ENCODE data around the gene TRIM13. TPM values are rescaled to one million over a fixed set of nuclear protein-coding genes. Genes with fewer than 3 reads are reported as not detected.
"Not testable (repeated sequence)": the region's sequence is repeated elsewhere in the genome, so short reads cannot be mapped to it uniquely, and the experiment has no call there.

TRIM13 gene
- total RNA-seq, 1 donor from 2014 or later, result 57.1 TPM

DNA sequence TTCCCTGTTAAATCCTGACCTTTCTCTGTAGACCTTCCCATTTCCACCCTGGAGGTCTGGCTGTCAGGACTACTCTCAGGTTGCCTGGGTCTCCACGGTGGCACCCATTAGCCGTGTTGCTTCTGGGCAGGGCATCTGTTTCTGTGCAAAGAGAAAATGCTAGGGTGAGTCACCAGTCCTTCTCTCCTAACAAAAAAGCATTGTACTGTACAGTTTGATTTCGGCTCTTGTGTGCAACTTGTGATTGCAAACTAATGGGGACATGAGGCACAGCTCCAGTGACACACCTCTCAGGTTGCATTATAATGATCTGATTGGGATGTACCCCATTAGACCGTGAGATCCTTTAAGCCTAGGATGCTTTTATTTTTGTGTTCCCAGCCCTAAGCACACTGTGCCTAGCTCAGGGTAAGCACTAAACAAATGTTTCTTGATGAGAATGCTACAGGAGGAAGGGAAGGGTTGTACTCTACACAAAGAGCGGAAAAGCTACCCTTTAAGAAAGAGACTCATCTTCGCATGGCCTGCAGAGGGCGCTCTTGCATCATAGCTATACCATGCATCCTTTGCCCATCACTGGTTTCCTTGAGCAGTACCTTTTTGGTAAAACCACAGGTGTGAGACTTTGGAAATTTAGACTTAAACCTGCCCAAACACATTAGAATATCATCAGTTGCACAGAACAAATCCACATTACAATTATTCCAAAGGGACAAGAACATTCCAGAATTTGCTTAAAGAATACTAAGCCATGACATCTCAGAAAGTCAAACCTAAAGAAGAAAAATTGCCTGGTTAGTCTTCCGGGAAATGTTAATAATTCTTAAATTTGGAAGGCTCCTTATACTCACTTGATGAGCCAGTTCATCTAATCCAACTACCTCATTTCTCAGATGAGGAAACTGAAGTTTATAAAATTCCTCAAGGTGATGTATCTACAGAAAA lies 20.3 kb upstream of the TRIM13 start:
- DNase-seq (ENCODE audit: low read depth, low spot score), result peak; percentile 61
- no peak overlapping the region for H3K4me3 Mint-ChIP-seq
- TF ChIP-seq, protein P1, sequence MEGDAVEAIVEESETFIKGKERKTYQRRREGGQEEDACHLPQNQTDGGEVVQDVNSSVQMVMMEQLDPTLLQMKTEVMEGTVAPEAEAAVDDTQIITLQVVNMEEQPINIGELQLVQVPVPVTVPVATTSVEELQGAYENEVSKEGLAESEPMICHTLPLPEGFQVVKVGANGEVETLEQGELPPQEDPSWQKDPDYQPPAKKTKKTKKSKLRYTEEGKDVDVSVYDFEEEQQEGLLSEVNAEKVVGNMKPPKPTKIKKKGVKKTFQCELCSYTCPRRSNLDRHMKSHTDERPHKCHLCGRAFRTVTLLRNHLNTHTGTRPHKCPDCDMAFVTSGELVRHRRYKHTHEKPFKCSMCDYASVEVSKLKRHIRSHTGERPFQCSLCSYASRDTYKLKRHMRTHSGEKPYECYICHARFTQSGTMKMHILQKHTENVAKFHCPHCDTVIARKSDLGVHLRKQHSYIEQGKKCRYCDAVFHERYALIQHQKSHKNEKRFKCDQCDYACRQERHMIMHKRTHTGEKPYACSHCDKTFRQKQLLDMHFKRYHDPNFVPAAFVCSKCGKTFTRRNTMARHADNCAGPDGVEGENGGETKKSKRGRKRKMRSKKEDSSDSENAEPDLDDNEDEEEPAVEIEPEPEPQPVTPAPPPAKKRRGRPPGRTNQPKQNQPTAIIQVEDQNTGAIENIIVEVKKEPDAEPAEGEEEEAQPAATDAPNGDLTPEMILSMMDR (conservative IDR thresholded peaks at IDR 0.05), result peak; percentile 96
- no peaks in the 10 kb centered on the region for H3K27me3 Mint-ChIP-seq (ENCODE audit: low read depth)
- H3K9me3 Mint-ChIP-seq, result no peaks in the 10 kb centered on the region
- H3K27ac Mint-ChIP-seq (ENCODE audit: unreplicated experiment), result no peak overlapping the region
- no peaks in the 10 kb centered on the region for H3K4me1 Mint-ChIP-seq
- H3K36me3 Mint-ChIP-seq (ENCODE audit: low read depth), result no peaks in the 10 kb centered on the region

DNA sequence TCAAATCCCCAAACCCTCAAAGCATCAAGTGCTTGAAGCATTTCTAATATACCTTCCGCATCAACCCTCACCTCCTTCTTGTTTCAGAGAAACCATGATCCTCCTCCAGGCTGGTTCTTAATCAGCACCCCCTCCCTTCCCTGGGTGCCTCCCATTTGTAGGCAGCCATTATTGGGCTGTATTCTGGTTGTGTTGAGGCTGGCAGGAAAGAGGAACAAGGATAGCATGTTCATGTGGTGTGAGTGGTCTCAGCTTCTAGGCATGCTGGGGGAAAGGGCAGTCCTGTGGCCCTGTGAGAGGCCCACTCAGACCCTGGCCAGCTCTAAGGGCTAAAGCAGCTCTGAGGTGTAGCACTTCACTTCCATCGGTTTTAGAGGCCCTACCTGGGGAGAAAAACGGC lies 18.9 kb upstream of the TRIM13 start:
- Mint-ChIP-seq H3K4me3 (no peak overlapping the region), H3K36me3 (ENCODE audit: low read depth) (no peaks in the 10 kb centered on the region), H3K27me3 (ENCODE audit: low read depth) (no peaks in the 10 kb centered on the region), H3K9me3 (no peaks in the 10 kb centered on the region), H3K27ac (ENCODE audit: unreplicated experiment) (no peak overlapping the region), H3K4me1 (no peaks in the 10 kb centered on the region)
- DNase-seq (ENCODE audit: low read depth, low spot score), result no peak
- TF ChIP-seq, protein P1 (conservative IDR thresholded peaks at IDR 0.05), result no peak

DNA sequence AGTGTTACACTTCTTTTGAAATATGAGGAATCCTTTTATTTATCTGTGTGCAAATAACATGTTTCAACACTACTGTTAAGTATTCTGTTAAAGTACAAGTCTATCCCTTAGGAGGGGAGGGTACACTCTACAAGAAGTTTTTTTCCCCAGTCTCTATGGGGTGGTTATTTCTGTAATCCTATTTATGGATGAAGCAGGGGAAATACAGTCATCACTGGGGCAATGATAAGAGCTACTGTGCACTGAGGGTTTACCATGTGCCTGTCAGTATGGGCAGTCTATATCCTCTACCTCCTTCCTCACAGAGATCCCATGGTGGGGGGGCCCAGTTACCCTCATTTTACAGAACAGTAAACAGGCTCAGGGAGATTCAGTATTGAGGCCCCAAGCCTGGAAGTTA lies 16.6 kb upstream of the TRIM13 start:
- H3K27me3 Mint-ChIP-seq (ENCODE audit: low read depth), result no peaks in the 10 kb centered on the region
- TF ChIP-seq, protein P1 (conservative IDR thresholded peaks at IDR 0.05), result no peak
- H3K4me3 Mint-ChIP-seq, result no peak overlapping the region
- H3K27ac Mint-ChIP-seq (ENCODE audit: unreplicated experiment), result no peak overlapping the region
- no peak for DNase-seq (ENCODE audit: low read depth, low spot score)
- no peaks in the 10 kb centered on the region for H3K4me1 Mint-ChIP-seq
- H3K36me3 Mint-ChIP-seq (ENCODE audit: low read depth), result no peaks in the 10 kb centered on the region
- no peaks in the 10 kb centered on the region for H3K9me3 Mint-ChIP-seq

DNA sequence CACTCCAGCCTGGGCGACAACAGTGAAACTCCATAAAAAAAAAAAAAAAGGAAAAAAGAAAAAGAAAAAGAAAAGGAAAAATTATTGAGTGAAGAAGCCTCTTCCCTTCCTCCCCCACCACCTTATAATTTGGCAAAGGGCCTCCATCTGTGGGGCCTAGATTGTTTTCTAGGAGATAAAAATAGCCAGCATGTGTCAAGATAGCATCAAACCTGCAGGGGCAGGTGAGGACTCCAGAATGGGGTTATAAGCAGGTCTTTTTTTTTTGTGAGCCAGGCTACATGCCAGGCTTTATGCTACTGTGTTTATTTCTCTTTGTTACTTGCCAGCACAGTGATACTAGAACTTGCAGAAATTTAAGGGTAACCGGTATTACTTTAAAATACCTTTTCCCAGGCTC lies 11.7 kb upstream of the TRIM13 start:
- no peaks in the 10 kb centered on the region for H3K9me3 Mint-ChIP-seq
- H3K27me3 Mint-ChIP-seq (ENCODE audit: low read depth), result no peaks in the 10 kb centered on the region
- H3K4me3 Mint-ChIP-seq, result no peak overlapping the region
- H3K27ac Mint-ChIP-seq (ENCODE audit: unreplicated experiment), result no peak overlapping the region
- H3K4me1 Mint-ChIP-seq, result no peaks in the 10 kb centered on the region
- TF ChIP-seq, protein P1 (conservative IDR thresholded peaks at IDR 0.05), result no peak
- H3K36me3 Mint-ChIP-seq (ENCODE audit: low read depth), result no peaks in the 10 kb centered on the region
- no peak for DNase-seq (ENCODE audit: low read depth, low spot score)

DNA sequence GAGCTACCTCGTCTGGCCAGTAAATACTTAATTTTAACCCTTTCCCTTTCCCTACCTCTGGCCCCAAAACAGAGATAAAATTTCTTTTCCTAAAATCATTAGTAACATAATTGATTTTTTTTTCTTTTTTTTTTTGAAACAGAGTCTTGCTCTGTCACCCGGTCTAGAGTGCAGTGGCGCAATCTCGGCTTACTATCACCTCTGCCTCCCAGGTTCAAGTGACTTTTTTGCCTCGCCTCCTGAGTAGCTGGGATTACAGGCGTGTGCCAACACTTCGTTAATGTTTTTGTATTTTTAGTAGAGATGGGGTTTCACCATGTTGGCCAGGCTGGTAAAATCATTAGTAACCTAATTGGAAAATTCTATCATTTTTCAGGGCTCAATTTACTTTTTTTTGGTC lies 10.4 kb upstream of the TRIM13 start:
- TF ChIP-seq, protein P1 (conservative IDR thresholded peaks at IDR 0.05), result no peak
- no peak for DNase-seq (ENCODE audit: low read depth, low spot score)
- H3K36me3 Mint-ChIP-seq (ENCODE audit: low read depth), result no peaks in the 10 kb centered on the region
- H3K27ac Mint-ChIP-seq (ENCODE audit: unreplicated experiment), result no peak overlapping the region
- H3K9me3 Mint-ChIP-seq, result no peaks in the 10 kb centered on the region
- H3K4me1 Mint-ChIP-seq, result no peaks in the 10 kb centered on the region
- no peak overlapping the region for H3K4me3 Mint-ChIP-seq
- no peaks in the 10 kb centered on the region for H3K27me3 Mint-ChIP-seq (ENCODE audit: low read depth)

DNA sequence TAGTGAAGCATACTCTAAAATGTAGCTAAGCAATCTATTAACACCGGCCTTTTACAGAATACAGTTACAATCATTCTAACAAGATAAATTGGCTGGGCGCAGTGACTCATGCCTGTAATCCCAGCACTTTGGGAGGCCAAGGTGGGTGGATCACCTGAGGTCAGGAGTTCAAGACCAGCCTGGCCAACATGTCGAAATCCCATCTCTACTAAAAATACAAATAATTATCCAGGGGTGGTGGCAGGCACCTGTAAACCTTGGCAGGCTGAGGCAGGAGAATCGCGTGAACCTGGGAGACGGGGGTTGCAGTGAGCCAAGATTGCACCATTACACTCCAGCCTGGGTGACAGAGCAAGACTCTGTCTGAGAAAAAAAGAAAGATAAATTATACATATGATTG lies 6.2 kb upstream of the TRIM13 start:
- not testable (repeated sequence) for H3K4me1 Mint-ChIP-seq; H3K27me3 Mint-ChIP-seq (ENCODE audit: low read depth); DNase-seq (ENCODE audit: low read depth, low spot score); H3K4me3 Mint-ChIP-seq; H3K9me3 Mint-ChIP-seq; H3K27ac Mint-ChIP-seq (ENCODE audit: unreplicated experiment); H3K36me3 Mint-ChIP-seq (ENCODE audit: low read depth)

All from neural crest cell (in vitro differentiated cells).